ENCODE results near the gene RAB27B. TPM values are rescaled to one million over a fixed set of nuclear protein-coding genes. Genes with fewer than 3 reads are reported as not detected.

The RAB27B gene
- total RNA-seq, 1 experiment from 2014 or later: 13.2 TPM

DNA sequence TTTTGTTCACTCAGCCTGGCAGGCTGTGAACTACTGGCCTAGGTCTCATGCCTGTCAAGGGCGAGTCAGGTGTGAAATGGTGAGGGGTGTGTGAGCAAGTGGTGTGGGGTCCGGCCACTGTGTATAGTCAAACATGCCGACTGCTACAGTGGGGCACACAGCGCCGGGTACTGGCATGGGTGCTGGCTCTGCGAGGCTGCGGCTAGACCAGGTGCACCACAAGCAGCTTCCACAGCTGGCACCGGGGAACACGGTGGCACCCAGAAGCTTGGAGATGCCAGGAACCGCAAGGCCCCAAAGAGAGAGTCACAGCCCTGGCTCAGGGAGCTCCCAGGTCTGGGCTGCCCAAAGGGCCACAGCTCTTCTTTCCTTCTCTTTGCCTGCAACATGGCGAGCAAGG lies 81.3 kb downstream of the RAB27B start:
- Histone ChIP-seq H3K4me3 (ENCODE audit: low read length) (no peak overlapping the region), H3K27me3 (ENCODE audit: low read length) (no peaks in the 10 kb centered on the region), H3K9ac (ENCODE audit: low read length) (no peak overlapping the region), H3K4me2 (ENCODE audit: low read length) (no peak overlapping the region), H3K36me3 (ENCODE audit: low read depth, low read length) (no peaks in the 10 kb centered on the region), H3K9me2 (replicated peaks; ENCODE audit: low read length) (no peaks in the 10 kb centered on the region), H3K9me3 (ENCODE audit: low read length) (no peaks in the 10 kb centered on the region), H2AFZ (ENCODE audit: low read length) (no peak overlapping the region), H3K27ac (ENCODE audit: low read length) (no peak overlapping the region), H3K79me2 (ENCODE audit: low read length) (no peaks in the 10 kb centered on the region), H3K4me1 (ENCODE audit: insufficient read depth, low read length) (no peaks in the 10 kb centered on the region), H4K20me1 (ENCODE audit: low read length) (no peaks in the 10 kb centered on the region), H3F3A (ENCODE audit: low read length, unreplicated experiment) (no peaks in the 10 kb centered on the region)
- no peak for ATAC-seq
- BruUV-seq (replicated peaks): no TSS peak
- no peak for DNase-seq
- POLR2A ChIA-PET (ENCODE audit: unreplicated experiment): no interaction called here
- intact Hi-C loops (cut with micrococcal nuclease): no loop called here
- CTCF ChIA-PET: no interaction called here
- TF ChIP-seq, protein P1, sequence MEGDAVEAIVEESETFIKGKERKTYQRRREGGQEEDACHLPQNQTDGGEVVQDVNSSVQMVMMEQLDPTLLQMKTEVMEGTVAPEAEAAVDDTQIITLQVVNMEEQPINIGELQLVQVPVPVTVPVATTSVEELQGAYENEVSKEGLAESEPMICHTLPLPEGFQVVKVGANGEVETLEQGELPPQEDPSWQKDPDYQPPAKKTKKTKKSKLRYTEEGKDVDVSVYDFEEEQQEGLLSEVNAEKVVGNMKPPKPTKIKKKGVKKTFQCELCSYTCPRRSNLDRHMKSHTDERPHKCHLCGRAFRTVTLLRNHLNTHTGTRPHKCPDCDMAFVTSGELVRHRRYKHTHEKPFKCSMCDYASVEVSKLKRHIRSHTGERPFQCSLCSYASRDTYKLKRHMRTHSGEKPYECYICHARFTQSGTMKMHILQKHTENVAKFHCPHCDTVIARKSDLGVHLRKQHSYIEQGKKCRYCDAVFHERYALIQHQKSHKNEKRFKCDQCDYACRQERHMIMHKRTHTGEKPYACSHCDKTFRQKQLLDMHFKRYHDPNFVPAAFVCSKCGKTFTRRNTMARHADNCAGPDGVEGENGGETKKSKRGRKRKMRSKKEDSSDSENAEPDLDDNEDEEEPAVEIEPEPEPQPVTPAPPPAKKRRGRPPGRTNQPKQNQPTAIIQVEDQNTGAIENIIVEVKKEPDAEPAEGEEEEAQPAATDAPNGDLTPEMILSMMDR (conservative IDR thresholded peaks at IDR 0.05; ENCODE audit: low read depth, low read length): no peak
- TF ChIP-seq EZH2 (IDR thresholded peaks at IDR 0.05; ENCODE audit: low read length, unreplicated experiment) (no peak), EZH2phosphoT487 (IDR thresholded peaks at IDR 0.05; ENCODE audit: borderline replicate concordance, low read length) (no peak)

DNA sequence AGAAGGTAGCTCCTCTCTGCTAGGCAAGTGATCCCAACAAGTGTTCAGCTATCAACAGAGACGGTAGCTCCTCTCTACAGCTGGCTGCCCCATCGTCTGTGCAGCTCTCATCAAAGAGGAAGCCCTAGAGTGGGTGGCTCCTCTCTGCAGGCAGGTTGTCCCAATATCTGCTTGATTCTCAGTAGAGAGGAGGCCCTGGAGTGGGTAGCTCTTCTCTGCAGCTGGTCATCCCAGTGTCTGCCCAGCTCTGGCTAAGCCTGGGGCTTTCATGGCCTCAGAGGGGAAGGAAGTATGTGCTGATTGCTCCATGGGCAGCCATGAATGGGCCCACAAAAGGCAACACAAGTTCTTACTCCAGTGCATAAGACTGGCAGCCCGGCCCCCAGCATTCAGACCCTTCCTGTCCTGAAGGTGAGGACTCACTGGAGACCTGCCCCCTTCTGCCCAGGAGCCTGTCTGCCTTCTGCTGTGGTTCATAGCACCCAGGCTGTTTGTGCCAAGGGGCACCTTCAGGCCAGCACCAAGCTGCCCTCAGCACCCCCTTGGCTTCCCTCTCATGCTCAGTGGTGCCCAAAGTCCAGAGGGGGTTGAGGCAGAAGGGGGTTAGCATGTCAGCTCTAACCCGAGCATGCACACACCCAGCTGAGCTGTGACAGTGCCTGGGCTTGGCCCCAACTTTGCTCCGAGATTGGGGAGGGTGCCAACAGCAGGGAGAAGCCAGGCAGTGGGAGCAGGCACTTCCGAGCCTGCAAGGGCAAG lies 82.1 kb downstream of the RAB27B start:
- TF ChIP-seq EZH2phosphoT487 (IDR thresholded peaks at IDR 0.05; ENCODE audit: borderline replicate concordance, low read length): no peak
- TF ChIP-seq, protein P1 (conservative IDR thresholded peaks at IDR 0.05; ENCODE audit: low read depth, low read length): no peak
- TF ChIP-seq EZH2 (IDR thresholded peaks at IDR 0.05; ENCODE audit: low read length, unreplicated experiment): no peak
- Histone ChIP-seq H3K27ac (ENCODE audit: low read length) (no peak overlapping the region), H3K4me3 (ENCODE audit: low read length) (no peak overlapping the region), H3K9me3 (ENCODE audit: low read length) (no peaks in the 10 kb centered on the region), H4K20me1 (ENCODE audit: low read length) (no peaks in the 10 kb centered on the region), H3F3A (ENCODE audit: low read length, unreplicated experiment) (no peaks in the 10 kb centered on the region), H3K27me3 (ENCODE audit: low read length) (no peaks in the 10 kb centered on the region), H3K9ac (ENCODE audit: low read length) (no peak overlapping the region), H3K9me2 (replicated peaks; ENCODE audit: low read length) (no peaks in the 10 kb centered on the region), H2AFZ (ENCODE audit: low read length) (no peak overlapping the region), H3K36me3 (ENCODE audit: low read depth, low read length) (no peaks in the 10 kb centered on the region), H3K4me1 (ENCODE audit: insufficient read depth, low read length) (no peaks in the 10 kb centered on the region), H3K79me2 (ENCODE audit: low read length) (no peaks in the 10 kb centered on the region), H3K4me2 (ENCODE audit: low read length) (no peak overlapping the region)
- ATAC-seq: no peak
- POLR2A ChIA-PET (ENCODE audit: unreplicated experiment): no interaction called here
- DNase-seq: no peak
- BruUV-seq (replicated peaks): no TSS peak
- CTCF ChIA-PET: no interaction called here
- intact Hi-C loops (cut with micrococcal nuclease): no loop called here

DNA sequence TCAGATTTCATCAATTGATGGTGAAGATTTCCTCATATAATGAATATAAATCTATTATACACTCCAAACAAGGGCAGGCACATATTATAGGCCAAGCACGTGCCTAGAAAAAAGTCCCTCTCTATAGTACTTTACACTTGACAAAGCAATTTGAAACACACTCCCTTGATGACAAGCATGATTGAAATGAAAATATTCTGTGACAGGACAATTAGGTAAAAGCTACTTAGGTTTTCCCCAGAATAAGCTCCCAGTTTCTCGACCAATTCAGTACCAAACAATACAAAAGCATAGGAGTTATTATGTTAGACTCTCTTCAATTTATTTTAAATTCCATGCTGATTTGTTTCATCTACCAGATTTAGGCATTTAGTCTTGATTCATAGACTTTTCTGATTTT lies 83.3 kb downstream of the RAB27B start:
- Histone ChIP-seq H3K9me2 (replicated peaks; ENCODE audit: low read length) (no peaks in the 10 kb centered on the region), H3K79me2 (ENCODE audit: low read length) (no peaks in the 10 kb centered on the region), H4K20me1 (ENCODE audit: low read length) (no peaks in the 10 kb centered on the region), H3F3A (ENCODE audit: low read length, unreplicated experiment) (no peaks in the 10 kb centered on the region), H3K9me3 (ENCODE audit: low read length) (no peaks in the 10 kb centered on the region), H3K4me2 (ENCODE audit: low read length) (no peak overlapping the region), H3K27ac (ENCODE audit: low read length) (no peak overlapping the region), H3K4me3 (ENCODE audit: low read length) (no peak overlapping the region), H3K36me3 (ENCODE audit: low read depth, low read length) (no peaks in the 10 kb centered on the region), H3K4me1 (ENCODE audit: insufficient read depth, low read length) (no peaks in the 10 kb centered on the region), H3K27me3 (ENCODE audit: low read length) (no peaks in the 10 kb centered on the region), H3K9ac (ENCODE audit: low read length) (no peak overlapping the region), H2AFZ (ENCODE audit: low read length) (no peak overlapping the region)
- ATAC-seq (no peak), DNase-seq (no peak)
- TF ChIP-seq EZH2 (IDR thresholded peaks at IDR 0.05; ENCODE audit: low read length, unreplicated experiment) (no peak), EZH2phosphoT487 (IDR thresholded peaks at IDR 0.05; ENCODE audit: borderline replicate concordance, low read length) (no peak)
- TF ChIP-seq, protein P1 (conservative IDR thresholded peaks at IDR 0.05; ENCODE audit: low read depth, low read length): no peak
- no TSS peak for BruUV-seq (replicated peaks)
- intact Hi-C loops (cut with micrococcal nuclease): no loop called here
- POLR2A ChIA-PET (ENCODE audit: unreplicated experiment): no interaction called here
- CTCF ChIA-PET: interaction anchor here (0.8 kb wide), 1 partner anchor 232 kb away, joined by 4 read pairs; no protein-coding TSS in a partner anchor
